Inflammatory macrophage treated with lipopolysaccharide for 1 hour (primary cell): ENCODE data around the gene RTKN.
"Not testable (repeated sequence)": the region's sequence is repeated elsewhere in the genome, so short reads cannot be mapped to it uniquely, and the experiment has no call there.

ENCODE experiments used
- DNase-seq, 2 donors: peaks; one replicate each; pipeline ENCODE4 v3.0.0-alpha.2; 2020 to 2022

RTKN gene

DNA sequence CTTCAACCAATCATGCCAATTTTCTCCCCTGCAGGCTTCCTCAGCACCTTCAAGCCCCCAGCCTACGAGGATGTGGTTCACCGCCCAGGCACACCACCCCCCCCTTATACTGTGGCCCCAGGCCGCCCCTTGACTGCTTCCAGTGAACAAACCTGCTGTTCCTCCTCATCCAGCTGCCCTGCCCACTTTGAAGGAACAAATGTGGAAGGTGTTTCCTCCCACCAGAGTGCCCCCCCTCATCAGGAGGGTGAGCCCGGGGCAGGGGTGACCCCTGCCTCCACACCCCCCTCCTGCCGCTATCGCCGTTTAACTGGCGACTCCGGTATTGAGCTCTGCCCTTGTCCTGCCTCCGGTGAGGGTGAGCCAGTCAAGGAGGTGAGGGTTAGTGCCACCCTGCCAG, 18.4 kb upstream of the RTKN start:
- not testable (repeated sequence) for DNase-seq

- DNase-seq: not testable (repeated sequence)
Observed at GRCh38 chr2:74459503-74460118, 17.9 kb upstream of the RTKN start.

DNA sequence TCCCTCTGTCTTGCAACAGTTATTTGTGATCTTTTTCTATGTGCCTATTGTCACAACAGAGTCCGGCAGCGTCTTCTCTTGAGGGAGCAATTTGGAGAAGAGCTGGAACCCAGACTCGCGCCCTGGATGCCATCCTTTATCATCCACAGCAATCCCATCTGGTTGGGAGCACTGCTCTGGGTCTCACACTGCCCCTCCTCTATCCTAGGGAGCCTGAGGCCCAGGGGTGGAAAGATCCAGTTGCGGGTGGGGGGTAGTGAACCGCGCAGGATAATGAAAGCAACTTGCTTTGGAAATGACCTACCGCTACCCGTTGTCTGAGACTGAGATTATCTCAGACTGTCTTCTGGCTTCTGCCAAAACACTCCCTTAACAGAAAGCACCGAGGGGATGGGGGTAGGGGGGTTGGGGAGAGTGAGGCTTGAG, 17.2 kb upstream of the RTKN start:
- DNase-seq: no peak

DNA sequence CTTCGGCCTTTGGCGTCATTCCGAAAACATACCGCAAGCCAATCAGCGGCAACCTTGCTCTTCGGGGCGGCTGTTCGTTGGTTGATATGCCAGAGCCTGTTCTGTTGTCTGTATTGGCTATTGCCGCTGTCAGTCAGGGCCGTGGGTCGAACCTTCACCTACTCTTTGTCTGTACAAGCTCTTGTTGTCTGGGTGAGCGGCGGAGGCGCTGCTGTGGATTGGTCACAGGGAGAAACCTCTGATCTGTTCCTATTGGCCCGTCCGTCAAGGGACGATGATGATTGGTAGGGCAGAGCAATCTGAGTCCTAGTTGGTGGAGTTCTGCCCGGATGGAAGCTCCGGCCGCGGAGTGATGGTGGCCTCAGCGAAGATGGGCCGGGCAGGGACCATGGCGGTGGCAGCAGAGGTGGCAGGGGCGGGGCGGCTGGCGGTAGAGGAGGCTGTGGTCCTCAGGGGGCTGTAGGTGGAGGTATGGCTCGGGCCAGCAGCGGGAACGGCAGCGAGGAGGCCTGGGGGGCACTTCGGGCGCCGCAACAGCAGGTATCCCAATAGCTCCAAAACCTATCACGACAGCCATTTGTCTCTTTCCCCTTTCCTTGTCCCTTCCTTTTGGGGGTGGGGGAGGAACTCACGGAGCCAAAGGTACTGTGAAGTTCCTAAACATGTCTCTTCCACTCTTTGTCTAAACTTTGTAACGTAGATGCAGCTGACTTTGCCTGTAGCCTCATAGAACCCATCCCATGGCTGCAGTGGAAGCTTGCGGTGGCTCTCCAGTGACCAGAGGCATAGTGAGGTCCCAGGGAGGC, 16.6 kb upstream of the RTKN start, which contains the start of gene WBP1:
TSS of gene WBP1 (plus strand) at position 307 of the 806 bp plus-strand sequence. CDS start at position 472, 165 bp downstream.
- peak; percentile 100 for DNase-seq

- DNase-seq: peak in 1 of 2 donors; percentile 32
Observed at GRCh38 chr2:74457549-74458131, 15.9 kb upstream of the RTKN start.

- DNase-seq: no peak
Observed at GRCh38 chr2:74457129-74457548, 15.4 kb upstream of the RTKN start.

DNA sequence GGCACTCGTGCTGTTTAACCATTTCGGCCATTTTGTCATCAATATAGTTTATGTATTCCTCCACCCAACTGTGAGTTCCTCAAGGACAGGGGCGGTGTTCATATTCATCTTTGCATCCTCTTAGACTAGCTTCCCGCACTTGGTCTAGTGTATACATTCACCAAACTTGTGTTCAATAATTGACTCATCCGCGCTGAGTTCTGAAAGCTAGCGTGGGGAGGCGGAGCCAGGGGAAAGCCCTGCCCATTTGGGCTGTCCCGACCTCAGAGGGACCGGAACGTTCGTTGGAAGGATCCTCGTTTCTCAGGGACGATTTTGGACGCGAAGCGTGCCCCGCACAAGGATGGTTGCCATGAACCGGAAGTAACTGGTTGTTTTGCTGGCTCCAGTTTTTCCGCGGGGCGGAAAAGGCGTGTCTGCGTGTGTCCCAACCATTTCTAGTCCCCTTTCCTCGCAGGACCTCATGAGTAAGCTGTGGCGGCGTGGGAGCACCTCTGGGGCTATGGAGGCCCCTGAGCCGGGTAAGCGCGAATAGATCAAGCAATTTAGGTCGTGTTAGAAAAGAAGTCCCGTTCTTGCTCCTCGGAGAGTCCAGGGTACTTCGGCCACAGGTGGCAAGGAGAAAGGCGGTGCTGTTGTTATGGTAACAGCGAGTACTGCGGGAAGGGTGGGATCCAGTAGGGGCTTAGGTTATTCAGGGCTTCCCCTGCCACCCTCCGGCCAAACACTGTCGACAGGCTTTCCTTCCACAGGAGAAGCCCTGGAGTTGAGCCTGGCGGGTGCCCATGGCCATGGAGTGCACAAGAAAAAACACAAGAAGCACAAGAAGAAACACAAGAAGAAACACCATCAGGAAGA, 13.1 kb upstream of the RTKN start, which contains the start of gene INO80B:
TSS of gene INO80B (plus strand) at position 434 of the 858 bp plus-strand sequence. CDS start at position 464, 30 bp downstream.
- DNase-seq: peak; percentile 98 to 99

DNA sequence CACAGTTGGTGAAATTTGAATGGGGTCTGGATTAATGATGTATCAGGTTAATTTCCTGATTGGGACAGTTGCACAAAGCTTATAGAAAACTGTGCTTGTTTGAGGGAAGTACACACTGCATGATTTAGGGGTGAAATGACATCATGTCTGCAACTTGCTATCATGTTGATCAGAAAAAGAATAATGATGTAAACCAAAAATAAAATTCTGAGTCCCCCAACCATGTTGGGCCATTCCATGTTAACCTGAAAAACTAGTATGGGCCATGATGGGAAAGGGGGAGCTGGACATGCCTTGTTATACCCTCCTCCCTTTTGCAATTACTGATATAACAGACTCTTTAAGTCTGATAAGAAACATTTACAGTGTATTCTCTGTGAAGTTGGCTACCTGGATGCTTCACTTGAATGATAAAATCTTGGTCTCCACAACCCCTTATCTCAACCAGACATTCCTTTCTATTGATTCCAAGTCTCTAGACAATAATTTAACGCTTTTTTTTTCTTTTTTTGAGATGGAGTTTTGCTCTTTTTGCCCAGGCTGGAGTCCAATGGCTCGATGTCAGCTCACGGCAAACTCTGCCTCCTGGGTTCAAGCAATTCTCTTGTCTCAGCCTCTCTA, 8.9 kb upstream of the RTKN start:
- no peak for DNase-seq

- DNase-seq: no peak
Observed at GRCh38 chr2:74448771-74449170, 7.0 kb upstream of the RTKN start.

- DNase-seq: no peak
Observed at GRCh38 chr2:74447230-74447999, 5.7 kb upstream of the RTKN start.

GRCh38 chr2:74444498-74445318, 3.0 kb upstream of the RTKN start:
- no peak for DNase-seq

DNA sequence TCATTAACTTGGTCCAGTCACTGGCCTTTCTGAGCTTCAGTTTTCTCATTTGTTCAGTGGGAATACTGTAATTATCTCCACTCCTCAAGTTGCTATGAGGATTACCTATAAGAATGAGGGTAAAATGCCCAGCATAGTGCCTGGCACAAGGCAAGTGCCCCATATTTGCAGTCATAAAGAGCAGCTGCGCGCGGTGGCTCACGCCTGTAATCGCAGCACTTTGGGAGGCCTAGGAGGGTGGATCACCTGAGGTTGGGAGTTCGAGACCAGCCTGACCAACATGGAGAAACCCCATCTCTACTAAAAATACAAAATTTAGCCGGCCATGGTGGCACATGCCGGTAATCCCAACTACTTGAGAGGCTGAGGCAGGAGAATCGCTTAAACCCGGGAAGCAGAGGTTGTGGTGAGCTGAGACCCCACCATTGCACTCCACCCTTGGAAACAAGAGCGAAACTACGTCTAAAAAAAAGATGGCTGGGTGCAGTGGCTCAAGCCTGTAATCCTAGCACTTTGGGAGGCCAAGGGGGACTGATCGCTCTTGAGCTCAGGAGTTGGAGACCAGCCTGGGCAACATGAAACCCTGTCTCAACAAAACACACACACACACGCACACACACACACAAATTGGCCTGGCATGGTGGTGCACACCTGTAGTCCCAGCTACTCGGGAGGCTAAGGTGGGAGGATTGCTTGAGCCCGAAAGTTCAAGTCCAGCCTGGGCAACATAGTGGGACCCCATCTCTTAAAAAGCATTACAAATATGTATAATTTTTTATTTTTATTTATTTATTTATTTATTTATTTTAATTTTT, 953 bp upstream of the RTKN start:
- DNase-seq: not testable (repeated sequence)

DNA sequence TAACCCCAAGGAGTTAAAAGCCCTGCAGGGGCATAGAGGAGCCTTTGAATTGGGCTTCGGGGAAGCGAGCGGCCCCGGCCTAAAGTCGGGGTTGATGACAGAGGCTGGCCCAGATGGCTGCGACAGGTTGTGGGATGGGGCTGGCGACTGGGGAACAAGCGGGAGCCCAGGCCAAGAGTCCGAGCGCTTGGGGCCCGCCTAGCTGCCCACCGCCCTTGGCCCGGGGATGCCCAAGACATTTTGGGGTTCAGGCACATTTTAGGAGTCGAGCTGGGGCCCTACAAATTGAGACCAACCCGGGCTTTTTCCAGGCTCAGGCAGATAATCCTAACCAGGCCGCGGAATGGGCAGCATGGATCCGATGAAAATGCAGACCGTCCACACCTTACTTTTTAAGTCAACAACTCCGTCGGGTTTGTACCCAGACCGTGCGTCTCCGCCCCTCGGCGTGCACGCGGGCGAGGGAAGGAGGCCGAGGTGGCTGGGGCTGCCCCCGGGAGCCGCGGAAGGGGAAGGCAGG, 507 bp downstream of the RTKN start:
- DNase-seq: no peak

- DNase-seq: peak; percentile 51 to 57
Observed at GRCh38 chr2:74440378-74441169, 1.2 kb downstream of the RTKN start.

- DNase-seq: no peak
Observed at GRCh38 chr2:74439803-74440377, 1.8 kb downstream of the RTKN start.

DNA sequence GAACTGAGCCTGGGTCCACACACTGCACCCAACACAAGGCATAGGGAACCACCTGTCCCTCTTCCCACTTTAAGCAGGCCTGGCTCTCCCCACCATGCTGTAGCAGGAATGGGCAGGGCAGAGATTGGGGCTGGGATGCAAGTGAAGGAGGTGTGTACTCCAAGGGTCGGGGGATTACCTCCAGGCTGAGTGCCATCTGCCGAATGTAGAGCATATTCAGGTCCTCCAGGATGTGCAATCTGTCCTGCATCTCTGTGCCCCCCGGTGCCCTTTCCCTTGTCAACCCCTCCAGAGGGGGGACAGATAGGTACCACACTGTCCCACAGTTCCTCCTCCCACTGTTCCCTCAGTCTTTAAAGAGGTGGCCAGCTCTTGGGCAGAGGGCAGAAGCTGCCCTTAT, 2.4 kb downstream of the RTKN start:
- DNase-seq: no peak

DNA sequence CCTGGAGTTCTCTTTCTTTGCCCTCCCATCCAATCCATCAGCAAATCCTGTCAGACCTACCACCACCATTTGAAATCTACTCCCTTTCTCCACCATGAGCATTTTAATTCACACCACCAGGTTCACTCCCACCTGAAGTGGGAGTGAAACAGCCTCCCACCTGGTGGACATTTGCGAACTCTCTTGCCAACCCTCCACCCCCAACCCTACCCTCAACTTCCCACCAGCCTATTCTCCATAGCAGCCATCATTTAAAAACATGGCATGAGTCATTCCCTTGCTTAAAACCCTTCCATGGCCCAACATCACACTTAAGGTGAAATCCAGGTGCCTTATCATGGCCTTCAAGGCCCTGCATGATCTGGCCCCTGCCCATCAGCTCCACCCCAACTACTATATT, 3.5 kb downstream of the RTKN start:
- DNase-seq: no peak
